Measurements from ENCODE around the gene MADD.
A peak's percentile ranks its signal among the peaks of the same experiment; 100 is the strongest.

The MADD gene

DNA sequence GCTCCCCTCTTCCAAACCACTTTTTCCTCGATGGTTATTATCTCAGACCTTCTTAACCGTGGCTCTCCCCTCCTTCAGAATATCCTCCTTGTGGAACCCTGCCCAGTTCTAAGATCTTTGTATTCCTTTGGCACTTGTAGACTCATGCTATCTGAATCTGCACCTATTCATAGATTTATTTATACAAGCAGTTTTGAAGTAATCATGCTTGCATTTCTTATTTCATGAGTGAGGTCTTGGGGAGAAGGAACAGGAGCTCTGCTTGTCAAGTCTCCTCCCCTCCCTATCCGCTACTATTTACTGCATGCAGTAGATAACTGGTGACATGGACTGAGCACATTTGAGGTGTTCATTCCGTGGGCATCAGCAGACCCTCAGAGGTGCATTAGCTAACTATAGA lies 5.4 kb upstream of the MADD start:
- no peak overlapping the region for H3K4me3 ChIP-seq (replicated peaks; ENCODE audit: low read depth, low read length)
- peak; percentile 9 for DNase-seq (ENCODE audit: low read depth)
- TF ChIP-seq, protein P1, sequence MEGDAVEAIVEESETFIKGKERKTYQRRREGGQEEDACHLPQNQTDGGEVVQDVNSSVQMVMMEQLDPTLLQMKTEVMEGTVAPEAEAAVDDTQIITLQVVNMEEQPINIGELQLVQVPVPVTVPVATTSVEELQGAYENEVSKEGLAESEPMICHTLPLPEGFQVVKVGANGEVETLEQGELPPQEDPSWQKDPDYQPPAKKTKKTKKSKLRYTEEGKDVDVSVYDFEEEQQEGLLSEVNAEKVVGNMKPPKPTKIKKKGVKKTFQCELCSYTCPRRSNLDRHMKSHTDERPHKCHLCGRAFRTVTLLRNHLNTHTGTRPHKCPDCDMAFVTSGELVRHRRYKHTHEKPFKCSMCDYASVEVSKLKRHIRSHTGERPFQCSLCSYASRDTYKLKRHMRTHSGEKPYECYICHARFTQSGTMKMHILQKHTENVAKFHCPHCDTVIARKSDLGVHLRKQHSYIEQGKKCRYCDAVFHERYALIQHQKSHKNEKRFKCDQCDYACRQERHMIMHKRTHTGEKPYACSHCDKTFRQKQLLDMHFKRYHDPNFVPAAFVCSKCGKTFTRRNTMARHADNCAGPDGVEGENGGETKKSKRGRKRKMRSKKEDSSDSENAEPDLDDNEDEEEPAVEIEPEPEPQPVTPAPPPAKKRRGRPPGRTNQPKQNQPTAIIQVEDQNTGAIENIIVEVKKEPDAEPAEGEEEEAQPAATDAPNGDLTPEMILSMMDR (IDR thresholded peaks at IDR 0.05; ENCODE audit: low read length, missing control alignments): no peak

DNA sequence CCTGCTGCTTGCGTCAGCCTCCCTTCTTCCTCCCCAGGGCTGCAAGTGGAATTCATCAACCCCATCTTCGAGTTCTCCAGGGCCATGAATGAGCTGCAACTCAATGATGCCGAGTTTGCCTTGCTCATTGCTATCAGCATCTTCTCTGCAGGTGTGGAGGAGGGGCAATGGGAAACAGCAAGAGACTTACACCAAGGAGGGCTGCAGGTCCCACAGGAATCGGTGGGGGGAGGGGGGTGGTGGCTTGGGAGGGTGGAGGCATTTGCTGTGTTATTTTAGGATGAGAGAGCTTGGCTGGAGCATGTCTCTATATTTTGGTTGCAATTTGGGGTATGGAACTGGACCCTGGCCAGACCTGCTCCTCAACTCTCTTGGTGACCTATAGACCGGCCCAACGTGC lies 2.1 kb upstream of the MADD start:
- no peak overlapping the region for H3K4me3 ChIP-seq (replicated peaks; ENCODE audit: low read depth, low read length)
- no peak for DNase-seq (ENCODE audit: low read depth)
- TF ChIP-seq, protein P1 (IDR thresholded peaks at IDR 0.05; ENCODE audit: low read length, missing control alignments): no peak

DNA sequence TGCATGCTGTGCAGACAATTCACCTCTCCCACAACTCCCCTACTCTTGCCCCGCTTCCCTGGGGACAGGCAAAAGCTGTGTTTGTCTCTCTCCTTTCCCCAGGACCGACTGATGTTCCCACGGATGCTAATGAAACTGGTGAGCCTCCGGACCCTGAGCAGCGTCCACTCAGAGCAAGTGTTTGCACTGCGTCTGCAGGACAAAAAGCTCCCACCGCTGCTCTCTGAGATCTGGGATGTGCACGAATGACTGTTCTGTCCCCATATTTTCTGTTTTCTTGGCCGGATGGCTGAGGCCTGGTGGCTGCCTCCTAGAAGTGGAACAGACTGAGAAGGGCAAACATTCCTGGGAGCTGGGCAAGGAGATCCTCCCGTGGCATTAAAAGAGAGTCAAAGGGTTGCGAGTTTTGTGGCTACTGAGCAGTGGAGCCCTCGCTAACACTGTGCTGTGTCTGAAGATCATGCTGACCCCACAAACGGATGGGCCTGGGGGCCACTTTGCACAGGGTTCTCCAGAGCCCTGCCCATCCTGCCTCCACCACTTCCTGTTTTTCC lies 1.4 kb upstream of the MADD start:
- TF ChIP-seq, protein P1 (IDR thresholded peaks at IDR 0.05; ENCODE audit: low read length, missing control alignments): no peak
- DNase-seq (ENCODE audit: low read depth): no peak
- H3K4me3 ChIP-seq (replicated peaks; ENCODE audit: low read depth, low read length): no peak overlapping the region

DNA sequence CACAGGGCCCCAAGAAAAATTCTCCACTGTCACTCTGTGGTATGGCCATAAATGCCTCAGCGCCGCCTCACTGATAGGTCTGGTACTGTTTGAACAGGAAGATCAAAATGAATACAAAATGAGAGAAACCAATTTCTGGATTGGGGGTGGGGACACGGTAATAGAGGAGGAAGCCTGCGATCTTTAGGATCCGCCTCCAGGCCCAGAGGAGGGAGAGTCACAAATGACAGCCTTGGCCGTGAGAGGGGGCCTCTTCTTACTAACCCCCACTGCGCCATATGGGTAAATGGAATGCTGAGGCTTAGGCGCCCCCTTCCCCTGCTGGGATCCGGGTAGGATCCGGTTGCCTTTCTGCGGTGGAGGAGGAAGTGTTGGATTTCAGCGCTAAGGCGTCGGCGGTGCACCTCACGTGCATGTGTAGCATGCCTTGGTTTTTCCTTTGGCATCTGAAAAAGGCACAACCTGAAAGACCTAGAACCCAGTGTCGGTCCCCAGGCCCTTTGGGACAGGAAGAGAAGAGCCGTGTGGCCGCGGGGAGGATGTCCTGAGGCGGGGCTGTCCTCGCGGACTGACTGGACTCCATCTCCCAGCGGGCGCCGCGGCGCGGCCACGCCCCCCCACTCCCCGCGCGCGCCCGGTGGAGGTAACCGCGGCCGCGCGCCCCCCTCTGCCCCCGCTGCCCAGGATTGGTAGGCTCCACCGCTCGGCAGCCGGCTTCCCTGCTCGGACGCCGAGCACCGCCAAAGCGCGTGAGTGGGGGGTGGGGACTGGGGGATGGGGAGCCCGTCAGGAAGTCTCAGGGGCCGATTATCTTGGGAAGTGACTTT lies 718 bp upstream of the MADD start:
- TF ChIP-seq, protein P1 (IDR thresholded peaks at IDR 0.05; ENCODE audit: low read length, missing control alignments): peak; percentile 3
- peak; percentile 87 for DNase-seq (ENCODE audit: low read depth)
- H3K4me3 ChIP-seq (replicated peaks; ENCODE audit: low read depth, low read length): peak overlapping the region; percentile 70

DNA sequence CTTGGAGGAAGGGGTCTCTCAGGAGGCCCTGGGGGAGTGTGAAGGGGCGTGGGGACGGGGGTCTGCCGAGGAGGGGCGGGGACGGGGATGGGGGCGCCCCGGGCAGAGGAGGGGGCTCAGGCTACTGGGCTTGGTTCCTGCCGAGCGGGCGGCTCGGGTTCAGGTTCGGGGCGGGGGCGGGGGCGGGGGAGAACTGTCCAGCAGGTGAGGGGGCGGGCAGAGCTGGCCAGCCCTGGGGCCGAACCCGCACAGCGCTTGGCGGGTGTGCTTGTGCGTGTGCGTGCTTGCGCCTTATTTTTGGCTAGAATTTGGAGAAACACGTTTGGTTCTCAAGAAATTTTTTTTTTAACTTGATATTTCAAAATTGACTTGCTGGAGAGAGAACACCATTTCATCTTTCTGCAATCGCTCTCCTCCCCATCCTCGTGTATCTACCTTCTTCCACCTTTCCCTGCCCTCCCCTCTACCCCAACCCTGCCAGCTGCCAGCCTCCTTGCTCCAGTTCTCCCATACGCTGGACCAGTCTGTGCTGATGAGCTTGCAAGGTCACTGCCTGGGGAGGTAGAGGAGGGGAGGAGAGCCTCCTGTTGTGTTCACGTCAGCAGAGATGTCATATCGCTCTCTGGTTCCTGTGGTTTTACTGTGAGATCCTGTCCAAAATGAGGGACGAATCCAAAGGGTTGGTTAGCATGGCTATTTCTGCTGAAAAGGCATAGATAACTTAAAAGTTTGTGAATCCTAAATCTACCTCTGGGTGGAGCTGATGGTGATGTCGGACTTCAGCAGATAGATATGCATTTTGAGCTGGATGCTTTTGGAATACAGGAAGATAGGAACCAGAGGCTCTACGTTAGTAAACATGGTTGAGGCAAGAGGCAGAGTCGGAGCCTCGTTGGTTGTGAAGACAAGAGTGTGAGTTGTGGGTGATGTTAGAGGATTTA lies 668 bp downstream of the MADD start:
- DNase-seq (ENCODE audit: low read depth): peak; percentile 62

DNA sequence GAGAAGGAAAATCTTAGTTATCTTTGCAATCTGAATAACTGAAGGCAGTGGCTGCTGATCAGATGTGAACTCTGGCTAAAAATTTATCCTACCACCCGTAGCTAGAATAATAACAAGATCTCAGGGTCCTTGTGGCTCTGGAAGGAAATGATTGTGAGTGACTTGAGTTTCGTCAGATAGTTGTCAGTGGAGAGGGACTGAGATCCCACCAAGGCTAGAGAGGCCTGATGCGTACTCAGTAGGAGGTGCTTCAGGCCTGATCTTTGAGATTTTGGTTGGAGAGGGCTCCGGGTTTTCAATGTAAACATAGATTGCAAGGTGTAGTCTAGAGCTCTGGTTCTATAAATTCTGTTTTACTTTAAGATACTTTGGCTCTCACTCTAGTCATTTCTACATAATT lies 1.4 kb downstream of the MADD start:
- DNase-seq (ENCODE audit: low read depth): no peak
- TF ChIP-seq, protein P1 (IDR thresholded peaks at IDR 0.05; ENCODE audit: low read length, missing control alignments): no peak
- H3K4me3 ChIP-seq (replicated peaks; ENCODE audit: low read depth, low read length): peak overlapping the region; percentile 70

More for the DNA sequence above, 668 bp downstream of the MADD start:
- H3K4me3 ChIP-seq (replicated peaks; ENCODE audit: low read depth, low read length): peak overlapping the region; percentile 70
- TF ChIP-seq, protein P1 (IDR thresholded peaks at IDR 0.05; ENCODE audit: low read length, missing control alignments): no peak
